Measurements from ENCODE around the gene PARD3. TPM values are rescaled to one million over a fixed set of nuclear protein-coding genes. Genes with fewer than 3 reads are reported as not detected.

PARD3 gene
- total RNA-seq, 3 donors from 2014 or later (not counting 1 experiment from before 2014, with no cell fraction given), result 0.14 to 0.49 (median 0.38) TPM

GRCh38 chr10:34808336-34808735 is 6.8 kb downstream of the PARD3 start:
- Histone ChIP-seq H3K4me1 (ENCODE audit: control insufficient read depth, insufficient read depth, low read length) (no peaks in the 10 kb centered on the region), H3K4me3 (ENCODE audit: low read length) (no peak overlapping the region), H3K27me3 (ENCODE audit: control insufficient read depth, insufficient read depth, low read length) (peaks cover 5% of the 10 kb centered on the region), H3K27ac (ENCODE audit: low read length) (no peak overlapping the region), H3K36me3 (ENCODE audit: control insufficient read depth, insufficient read depth, low read length) (no peaks in the 10 kb centered on the region), H3K9me3 (ENCODE audit: control insufficient read depth, insufficient read depth, low read length) (no peaks in the 10 kb centered on the region)
- Mint-ChIP-seq H3K4me3 (no peak overlapping the region), H3K27me3 (ENCODE audit: low read depth in 2 of 2) (peaks cover 38 to 51% of the 10 kb centered on the region in 2 donors), H3K4me1 (peaks cover 4 to 5% of the 10 kb centered on the region in 2 donors), H3K9me3 (no peaks in the 10 kb centered on the region), H3K27ac (no peak overlapping the region), H3K36me3 (no peaks in the 10 kb centered on the region)
- TF ChIP-seq CTCF (IDR thresholded peaks at IDR 0.05), result no peak
- 74% methylated on average over 4 of the region's 4 CpGs for WGBS (ENCODE audit: insufficient coverage)
- DNase-seq (no peak), ATAC-seq (no peak)
- intact Hi-C loops (cut with micrococcal nuclease), result no loop called here

DNA sequence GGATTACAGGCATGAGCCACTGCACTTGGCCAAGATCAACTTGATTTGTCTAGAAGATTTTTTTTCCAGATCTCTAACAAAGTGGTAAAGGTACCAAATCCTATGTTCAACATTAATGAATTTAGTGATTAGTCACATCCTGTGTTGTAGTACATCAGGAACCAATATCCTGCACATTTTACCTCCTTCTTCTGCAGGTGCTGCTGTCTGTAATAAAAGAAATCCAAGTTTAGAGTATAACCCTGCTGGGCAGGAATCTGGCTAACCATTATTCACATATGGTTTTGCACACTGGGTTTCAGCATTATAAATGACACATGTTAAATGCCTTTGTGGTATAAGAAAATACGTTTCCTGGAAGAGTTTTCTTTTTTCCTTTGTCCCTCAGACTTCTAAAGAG is 10.8 kb downstream of the PARD3 start:
- H3K27me3 ChIP-seq (ENCODE audit: control insufficient read depth, insufficient read depth, low read length), result no peaks in the 10 kb centered on the region
- Mint-ChIP-seq H3K27me3 (ENCODE audit: low read depth in 2 of 2) (peaks cover 13 to 16% of the 10 kb centered on the region in 2 donors), H3K36me3 (no peaks in the 10 kb centered on the region), H3K9me3 (no peaks in the 10 kb centered on the region), H3K4me3 (no peak overlapping the region), H3K27ac (no peak overlapping the region), H3K4me1 (peaks cover 2 to 5% of the 10 kb centered on the region in 2 donors)
- no peak for TF ChIP-seq CTCF (IDR thresholded peaks at IDR 0.05)
- no peak for ATAC-seq
- H3K4me1 ChIP-seq (ENCODE audit: control insufficient read depth, insufficient read depth, low read length), result no peaks in the 10 kb centered on the region
- no peak overlapping the region for H3K27ac ChIP-seq (ENCODE audit: low read length)
- H3K4me3 ChIP-seq (ENCODE audit: low read length), result no peak overlapping the region
- DNase-seq, result no peak
- WGBS (ENCODE audit: insufficient coverage), result no CpG with 5 or more reads among the region's 1 CpG
- H3K36me3 ChIP-seq (ENCODE audit: control insufficient read depth, insufficient read depth, low read length), result no peaks in the 10 kb centered on the region
- intact Hi-C loops (cut with micrococcal nuclease), result no loop called here
- H3K9me3 ChIP-seq (ENCODE audit: control insufficient read depth, insufficient read depth, low read length), result no peaks in the 10 kb centered on the region

GRCh38 chr10:34802692-34803091 is 12.4 kb downstream of the PARD3 start:
- Histone ChIP-seq H3K4me3 (ENCODE audit: low read length) (no peak overlapping the region), H3K27me3 (ENCODE audit: control insufficient read depth, insufficient read depth, low read length) (no peaks in the 10 kb centered on the region), H3K27ac (ENCODE audit: low read length) (no peak overlapping the region), H3K4me1 (ENCODE audit: control insufficient read depth, insufficient read depth, low read length) (no peaks in the 10 kb centered on the region), H3K9me3 (ENCODE audit: control insufficient read depth, insufficient read depth, low read length) (no peaks in the 10 kb centered on the region), H3K36me3 (ENCODE audit: control insufficient read depth, insufficient read depth, low read length) (no peaks in the 10 kb centered on the region)
- no peak for DNase-seq
- no peak overlapping the region for H3K27ac Mint-ChIP-seq
- H3K36me3 Mint-ChIP-seq, result no peaks in the 10 kb centered on the region
- WGBS (ENCODE audit: insufficient coverage), result 72% methylated on average over 5 of the region's 5 CpGs
- no peak for ATAC-seq
- no peak for TF ChIP-seq CTCF (IDR thresholded peaks at IDR 0.05)
- peaks cover 5 to 7% of the 10 kb centered on the region in 2 donors for H3K27me3 Mint-ChIP-seq (ENCODE audit: low read depth in 2 of 2)
- H3K9me3 Mint-ChIP-seq, result no peaks in the 10 kb centered on the region
- intact Hi-C loops (cut with micrococcal nuclease), result no loop called here
- no peaks in the 10 kb centered on the region for H3K4me1 Mint-ChIP-seq
- no peak overlapping the region for H3K4me3 Mint-ChIP-seq

- Histone ChIP-seq H3K4me3 (ENCODE audit: low read length) (no peak overlapping the region), H3K27me3 (ENCODE audit: control insufficient read depth, insufficient read depth, low read length) (no peaks in the 10 kb centered on the region), H3K36me3 (ENCODE audit: control insufficient read depth, insufficient read depth, low read length) (no peaks in the 10 kb centered on the region), H3K4me1 (ENCODE audit: control insufficient read depth, insufficient read depth, low read length) (no peaks in the 10 kb centered on the region), H3K9me3 (ENCODE audit: control insufficient read depth, insufficient read depth, low read length) (no peaks in the 10 kb centered on the region), H3K27ac (ENCODE audit: low read length) (no peak overlapping the region)
- H3K4me3 Mint-ChIP-seq, result no peak overlapping the region
- no peak for DNase-seq
- ATAC-seq, result no peak
- intact Hi-C loops (cut with micrococcal nuclease), result no loop called here
- WGBS (ENCODE audit: insufficient coverage), result 82% methylated on average over 6 of the region's 7 CpGs
- H3K27me3 Mint-ChIP-seq (ENCODE audit: low read depth in 2 of 2), result peaks cover 5 to 7% of the 10 kb centered on the region in 2 donors
- no peak overlapping the region for H3K27ac Mint-ChIP-seq
- H3K9me3 Mint-ChIP-seq, result no peaks in the 10 kb centered on the region
- no peaks in the 10 kb centered on the region for H3K36me3 Mint-ChIP-seq
- no peaks in the 10 kb centered on the region for H3K4me1 Mint-ChIP-seq
- no peak for TF ChIP-seq CTCF (IDR thresholded peaks at IDR 0.05)
These were observed 13.9 kb downstream of the PARD3 start for GRCh38 chr10:34801097-34801733.
